Muscle layer of colon (tissue), 2 donors: Measurements from ENCODE around the gene CORO1C.
A peak's percentile ranks its signal among the peaks of the same experiment; 100 is the strongest.

Source experiments
- H3K27ac ChIP-seq: one replicate; pipeline ENCODE4 v1.7.0; 2013; ENCODE audit warnings: low read depth, mild to moderate bottlenecking, low read length, moderate library complexity
- H3K27me3 ChIP-seq, 2 donors: one replicate each; pipeline ENCODE4 v1.7.0; 2013; ENCODE audit warnings: low read length in 2 of 2, mild to moderate bottlenecking in 2 of 2; ENCODE audit not compliant: insufficient read depth in 2 of 2, control insufficient read depth in 1 of 2
- H3K36me3 ChIP-seq: one replicate; pipeline ENCODE4 v1.7.0; 2013; ENCODE audit warnings: mild to moderate bottlenecking, low read length; ENCODE audit not compliant: insufficient read depth
- H3K4me1 ChIP-seq: one replicate; pipeline ENCODE4 v1.7.0; 2013; ENCODE audit warnings: mild to moderate bottlenecking, low read length; ENCODE audit not compliant: insufficient read depth
- H3K4me3 ChIP-seq, 2 donors: one replicate each; pipeline ENCODE4 v1.7.0; 2013; ENCODE audit warnings: low read length in 2 of 2, low read depth in 1 of 2, mild to moderate bottlenecking in 1 of 2, moderate library complexity in 1 of 2
- H3K9ac ChIP-seq: one replicate; pipeline ENCODE4 v1.7.0; 2013; ENCODE audit warnings: low read length
- H3K9me3 ChIP-seq: one replicate; pipeline ENCODE4 v1.7.0; 2013; ENCODE audit warnings: mild to moderate bottlenecking, low read length
- donor health status: abdominal sarcoma.
- donor health status: Adenocarcinoma of cecum.

CORO1C gene

GRCh38 chr12:108768591-108769500 lies 37.5 kb upstream of the CORO1C start:
- H3K4me3 ChIP-seq: peak overlapping the region; percentile 10 to 37
- H3K27ac ChIP-seq: peak overlapping the region; percentile 13
- H3K9ac ChIP-seq: peak overlapping the region; percentile 21
- peaks cover 41% of the 10 kb centered on the region for H3K4me1 ChIP-seq
- H3K36me3 ChIP-seq: no peaks in the 10 kb centered on the region
- no peaks in the 10 kb centered on the region for H3K27me3 ChIP-seq
- H3K9me3 ChIP-seq: no peaks in the 10 kb centered on the region

- H3K9me3 ChIP-seq: no peaks in the 10 kb centered on the region
- no peaks in the 10 kb centered on the region for H3K27me3 ChIP-seq
- H3K4me1 ChIP-seq: peaks cover 21% of the 10 kb centered on the region
- no peak overlapping the region for H3K27ac ChIP-seq
- H3K36me3 ChIP-seq: no peaks in the 10 kb centered on the region
- no peak overlapping the region for H3K4me3 ChIP-seq
- H3K9ac ChIP-seq: no peak overlapping the region
Observed at GRCh38 chr12:108766294-108766693, 35.0 kb upstream of the CORO1C start.

GRCh38 chr12:108765289-108765764 lies 34.0 kb upstream of the CORO1C start:
- Histone ChIP-seq H3K4me3 (no peak overlapping the region), H3K27me3 (no peaks in the 10 kb centered on the region), H3K36me3 (no peaks in the 10 kb centered on the region), H3K9ac (no peak overlapping the region), H3K9me3 (no peaks in the 10 kb centered on the region), H3K4me1 (peaks cover 13% of the 10 kb centered on the region), H3K27ac (no peak overlapping the region)

GRCh38 chr12:108764540-108765288 lies 33.4 kb upstream of the CORO1C start:
- H3K4me1 ChIP-seq: peaks cover 7% of the 10 kb centered on the region
- H3K27me3 ChIP-seq: no peaks in the 10 kb centered on the region
- H3K9ac ChIP-seq: no peak overlapping the region
- no peak overlapping the region for H3K27ac ChIP-seq
- H3K4me3 ChIP-seq: no peak overlapping the region
- no peaks in the 10 kb centered on the region for H3K9me3 ChIP-seq
- no peaks in the 10 kb centered on the region for H3K36me3 ChIP-seq

DNA sequence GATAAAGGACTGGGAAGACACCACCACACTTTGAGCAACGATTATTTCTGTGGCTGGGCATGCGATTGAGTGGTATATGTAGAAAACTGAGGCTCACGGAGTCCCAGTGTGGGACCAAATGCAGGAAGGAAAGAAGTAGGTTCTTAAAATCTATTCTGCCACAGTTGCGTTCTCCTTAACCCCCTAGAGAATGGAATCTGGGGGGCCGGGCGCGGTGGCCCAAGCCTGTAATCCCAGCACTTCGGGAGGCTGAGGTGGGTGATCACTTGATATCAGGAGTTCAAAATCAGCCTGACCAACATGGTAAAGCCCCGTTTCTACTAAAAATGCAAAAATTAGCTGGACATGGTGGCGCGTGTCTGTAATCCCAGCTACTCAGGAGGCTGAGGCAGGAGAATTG lies 29.9 kb upstream of the CORO1C start:
- no peaks in the 10 kb centered on the region for H3K9me3 ChIP-seq
- H3K4me3 ChIP-seq: no peak overlapping the region
- H3K9ac ChIP-seq: no peak overlapping the region
- no peaks in the 10 kb centered on the region for H3K4me1 ChIP-seq
- H3K27me3 ChIP-seq: no peaks in the 10 kb centered on the region
- H3K27ac ChIP-seq: no peak overlapping the region
- H3K36me3 ChIP-seq: no peaks in the 10 kb centered on the region

DNA sequence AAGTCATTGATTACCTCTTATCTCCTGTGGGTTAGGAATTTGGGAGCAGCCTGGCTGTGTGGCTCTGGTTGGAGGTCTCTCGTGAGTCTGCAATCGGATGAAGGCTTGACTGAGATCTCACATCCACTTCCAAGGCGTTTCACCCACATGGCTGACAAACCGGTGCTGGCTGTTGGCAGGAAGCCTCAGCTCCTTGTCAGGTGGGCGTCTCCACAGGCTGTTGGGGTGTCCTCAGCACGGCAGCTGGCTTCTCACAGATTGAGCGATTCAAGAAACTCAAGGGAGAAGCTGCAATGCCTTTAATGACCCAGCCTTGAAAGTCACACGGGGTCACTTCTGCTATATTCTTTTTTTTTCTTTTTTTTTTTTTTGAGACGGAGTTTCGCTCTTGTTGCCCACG lies 28.6 kb upstream of the CORO1C start:
- Histone ChIP-seq H3K27me3 (no peaks in the 10 kb centered on the region), H3K9me3 (no peaks in the 10 kb centered on the region), H3K4me3 (no peak overlapping the region)

GRCh38 chr12:108757856-108758255 lies 26.5 kb upstream of the CORO1C start:
- no peaks in the 10 kb centered on the region for H3K36me3 ChIP-seq

More for the DNA sequence above, 28.6 kb upstream of the CORO1C start:
- no peak overlapping the region for H3K27ac ChIP-seq
- no peaks in the 10 kb centered on the region for H3K36me3 ChIP-seq
- H3K4me1 ChIP-seq: no peaks in the 10 kb centered on the region
- no peak overlapping the region for H3K9ac ChIP-seq

GRCh38 chr12:108756421-108756820 lies 25.1 kb upstream of the CORO1C start:
- H3K9me3 ChIP-seq: no peaks in the 10 kb centered on the region
- H3K27me3 ChIP-seq: no peaks in the 10 kb centered on the region
- H3K4me3 ChIP-seq: no peak overlapping the region
- no peaks in the 10 kb centered on the region for H3K36me3 ChIP-seq
- H3K27ac ChIP-seq: no peak overlapping the region
- peaks cover 11% of the 10 kb centered on the region for H3K4me1 ChIP-seq
- no peak overlapping the region for H3K9ac ChIP-seq

More at GRCh38 chr12:108757856-108758255, 26.5 kb upstream of the CORO1C start:
- H3K27ac ChIP-seq: no peak overlapping the region
- H3K27me3 ChIP-seq: no peaks in the 10 kb centered on the region
- no peak overlapping the region for H3K9ac ChIP-seq
- no peak overlapping the region for H3K4me3 ChIP-seq
- no peaks in the 10 kb centered on the region for H3K4me1 ChIP-seq
- H3K9me3 ChIP-seq: no peaks in the 10 kb centered on the region

- Histone ChIP-seq H3K36me3 (no peaks in the 10 kb centered on the region), H3K9ac (no peak overlapping the region), H3K27me3 (no peaks in the 10 kb centered on the region), H3K27ac (no peak overlapping the region), H3K4me1 (peaks cover 21% of the 10 kb centered on the region), H3K9me3 (no peaks in the 10 kb centered on the region), H3K4me3 (no peak overlapping the region)
Observed at GRCh38 chr12:108755481-108755880, 24.2 kb upstream of the CORO1C start.

DNA sequence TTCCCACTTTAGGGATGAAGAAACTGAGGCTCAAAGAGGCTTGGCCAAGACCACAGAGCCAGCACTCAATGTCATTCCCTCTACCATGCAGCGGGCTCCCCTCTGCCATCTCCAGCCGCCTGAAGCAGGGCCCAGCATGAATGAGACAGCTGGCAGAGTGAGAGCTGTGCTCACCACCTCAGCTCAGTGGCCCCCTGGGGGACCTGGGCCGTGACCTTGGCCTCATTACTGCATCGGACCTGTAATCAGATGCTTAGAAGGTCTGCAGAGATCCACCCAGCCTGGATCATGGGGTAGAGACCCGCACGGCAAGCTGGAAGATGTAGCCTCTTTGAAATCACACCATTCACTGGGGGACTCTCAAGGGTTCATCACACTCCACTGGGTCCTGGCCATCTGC lies 22.7 kb upstream of the CORO1C start:
- Histone ChIP-seq H3K36me3 (no peaks in the 10 kb centered on the region), H3K9me3 (no peaks in the 10 kb centered on the region), H3K27ac (no peak overlapping the region), H3K4me1 (peaks cover 26% of the 10 kb centered on the region), H3K9ac (no peak overlapping the region), H3K27me3 (no peaks in the 10 kb centered on the region), H3K4me3 (no peak overlapping the region)

DNA sequence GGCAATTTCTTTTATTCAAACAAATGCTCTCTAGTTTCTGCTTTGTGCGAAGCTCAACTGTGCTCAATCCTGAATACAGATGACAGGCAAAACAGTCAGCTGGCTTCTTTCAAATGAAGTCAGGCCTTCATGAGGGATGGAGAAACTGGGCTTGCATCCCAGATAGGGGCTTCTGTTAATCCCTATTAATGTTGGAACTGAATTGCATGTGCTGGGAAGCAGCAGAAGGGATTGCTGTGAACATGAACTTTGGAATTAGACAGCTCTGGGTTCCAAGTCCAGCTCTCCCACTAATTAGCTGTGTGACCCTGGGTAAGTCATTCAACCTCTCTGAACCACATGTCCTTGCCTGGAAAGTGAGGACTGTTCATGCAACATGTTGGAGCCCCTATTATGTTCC lies 21.1 kb upstream of the CORO1C start:
- Histone ChIP-seq H3K9me3 (no peaks in the 10 kb centered on the region), H3K9ac (no peak overlapping the region), H3K4me1 (peaks cover 26% of the 10 kb centered on the region), H3K36me3 (no peaks in the 10 kb centered on the region), H3K27ac (peak overlapping the region; percentile 27), H3K27me3 (no peaks in the 10 kb centered on the region), H3K4me3 (no peak overlapping the region)
